Activated T-cell treated with anti-CD3 and anti-CD28 coated beads for 48 hours (primary cell): Measurements from ENCODE around the gene HDAC10.
"Not testable (repeated sequence)": the region's sequence is repeated elsewhere in the genome, so short reads cannot be mapped to it uniquely, and the experiment has no call there.

ENCODE experiments used
- DNase-seq: peaks from one replicate; pipeline ENCODE4 v3.0.0-alpha.2; 2020; ENCODE audit warnings: low read depth

Gene HDAC10

DNA sequence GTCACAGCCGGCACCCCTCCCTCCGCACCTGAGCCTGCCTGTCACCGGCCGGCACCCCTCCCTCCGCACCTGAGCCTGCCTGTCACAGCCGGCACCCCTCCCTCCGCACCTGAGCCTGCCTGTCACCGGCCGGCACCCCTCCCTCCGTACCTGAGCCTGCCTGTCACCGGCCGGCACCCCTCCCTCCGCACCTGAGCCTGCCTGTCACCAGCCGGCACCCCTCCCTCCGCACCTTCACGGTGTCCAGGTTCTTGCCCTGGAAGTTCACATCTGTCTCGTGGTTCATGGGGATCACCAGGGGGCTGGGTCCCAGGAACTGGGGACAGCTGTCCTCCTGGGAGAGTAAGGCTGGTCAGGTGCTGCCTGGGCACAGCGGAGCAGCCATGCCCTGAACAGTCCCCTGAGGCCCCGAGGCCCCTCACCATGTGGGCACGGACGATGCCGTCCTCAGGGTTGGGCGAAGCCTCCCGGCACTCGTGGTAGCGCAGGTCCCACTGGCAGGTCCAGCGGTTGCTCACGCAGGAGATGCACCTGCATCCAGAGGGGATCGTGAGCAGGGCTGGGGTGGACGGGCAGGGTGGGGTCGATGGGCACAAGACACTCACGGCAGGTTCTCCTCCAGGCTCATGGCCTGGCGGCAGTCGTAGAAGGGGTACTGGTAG is 34.6 kb upstream of the HDAC10 start:
- no peak for DNase-seq

DNA sequence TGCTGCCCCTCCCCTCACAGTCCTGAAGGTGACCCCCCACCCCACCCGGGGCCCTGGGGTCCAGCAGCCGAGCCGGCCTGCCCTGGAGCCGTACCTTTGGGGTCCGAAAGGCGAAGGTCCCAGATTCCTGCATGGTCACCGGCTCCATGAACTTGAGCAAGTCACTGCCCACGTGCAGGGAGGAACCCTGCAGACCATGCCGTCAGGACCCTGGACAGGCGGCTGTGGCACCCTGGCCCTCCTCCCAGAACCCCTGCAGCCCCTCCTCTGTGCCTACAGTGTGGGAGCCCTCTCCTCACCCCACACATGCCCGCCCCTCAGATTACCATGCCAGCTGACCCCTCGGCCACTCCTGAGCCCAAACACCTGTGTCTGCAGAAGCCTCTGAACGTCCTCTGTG is 33.4 kb upstream of the HDAC10 start:
- DNase-seq = no peak

DNA sequence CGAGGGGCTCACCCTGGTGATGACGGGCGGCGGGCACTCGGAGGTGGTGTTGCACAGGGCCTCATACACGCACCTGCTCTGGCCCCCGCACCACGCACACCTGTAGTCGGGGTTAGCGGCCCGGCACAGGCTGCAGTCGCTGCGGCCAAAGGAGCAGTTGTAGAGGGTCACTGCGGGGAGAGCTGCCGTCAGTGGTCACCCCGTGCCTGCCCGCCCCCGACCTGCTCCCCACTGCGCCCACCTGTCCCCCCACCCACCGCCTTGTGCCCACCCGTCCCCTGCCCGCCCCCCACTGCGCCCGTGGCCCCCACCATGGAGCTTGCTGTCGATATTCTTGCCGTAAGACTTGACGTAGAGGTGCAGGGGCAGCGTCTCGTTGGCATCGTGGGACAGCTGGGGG is 32.8 kb upstream of the HDAC10 start:
- no peak for DNase-seq

GRCh38 chr22:50282361-50283155 is 31.5 kb upstream of the HDAC10 start:
- DNase-seq = no peak

GRCh38 chr22:50281957-50282356 is 30.9 kb upstream of the HDAC10 start:
- no peak for DNase-seq

DNA sequence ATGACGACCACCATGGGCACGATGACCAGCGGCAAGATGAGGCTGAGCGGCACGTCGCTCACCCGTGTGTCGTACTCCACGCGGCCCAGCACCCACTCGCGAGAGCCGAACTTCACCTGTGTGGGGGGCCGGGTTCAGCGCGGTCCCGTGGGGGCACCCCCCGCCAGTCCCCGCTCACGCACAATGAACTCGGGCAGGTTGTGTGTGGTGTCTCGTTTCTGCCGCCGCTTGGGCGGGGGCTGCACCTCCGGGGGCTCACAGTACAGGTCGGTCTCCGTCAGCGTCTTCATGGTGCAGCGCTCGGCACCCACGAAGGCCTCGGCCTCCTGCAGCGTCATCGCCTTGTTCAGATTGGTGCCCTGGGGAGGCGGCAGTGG is 30.3 kb upstream of the HDAC10 start:
- no peak for DNase-seq

DNA sequence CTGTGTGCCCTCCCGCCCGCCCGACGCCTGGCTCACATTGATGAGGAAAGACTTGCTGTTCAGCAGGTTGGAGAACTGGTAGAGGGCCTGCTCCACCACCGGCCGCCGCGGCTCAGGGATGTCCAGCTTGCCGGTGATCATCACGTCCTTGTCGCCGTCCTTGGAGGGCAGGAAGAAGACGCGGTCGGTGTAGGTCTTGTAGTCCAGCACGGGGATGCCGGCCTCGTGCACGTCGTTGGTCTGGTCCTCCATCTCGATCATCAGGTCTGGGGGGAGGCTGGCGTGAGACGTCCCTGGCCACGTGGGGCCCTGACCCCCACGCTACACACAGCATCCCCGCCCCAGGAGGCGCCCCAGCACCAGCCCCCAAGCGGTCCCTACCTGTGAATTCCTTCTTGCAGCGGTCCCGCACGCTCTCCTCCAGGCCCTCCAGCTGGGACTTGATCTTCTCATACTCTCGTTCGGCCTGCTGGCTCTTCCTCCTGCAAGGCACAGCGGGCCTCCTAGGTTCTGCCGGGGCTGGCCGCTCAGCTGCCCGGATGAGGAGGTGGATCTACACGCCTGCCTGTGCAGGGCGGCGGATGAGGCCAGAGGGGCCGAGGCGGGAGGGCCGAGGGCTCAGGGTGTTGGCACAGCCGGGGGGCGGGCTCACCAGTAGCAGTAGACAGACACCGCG is 29.8 kb upstream of the HDAC10 start:
- no peak for DNase-seq

DNA sequence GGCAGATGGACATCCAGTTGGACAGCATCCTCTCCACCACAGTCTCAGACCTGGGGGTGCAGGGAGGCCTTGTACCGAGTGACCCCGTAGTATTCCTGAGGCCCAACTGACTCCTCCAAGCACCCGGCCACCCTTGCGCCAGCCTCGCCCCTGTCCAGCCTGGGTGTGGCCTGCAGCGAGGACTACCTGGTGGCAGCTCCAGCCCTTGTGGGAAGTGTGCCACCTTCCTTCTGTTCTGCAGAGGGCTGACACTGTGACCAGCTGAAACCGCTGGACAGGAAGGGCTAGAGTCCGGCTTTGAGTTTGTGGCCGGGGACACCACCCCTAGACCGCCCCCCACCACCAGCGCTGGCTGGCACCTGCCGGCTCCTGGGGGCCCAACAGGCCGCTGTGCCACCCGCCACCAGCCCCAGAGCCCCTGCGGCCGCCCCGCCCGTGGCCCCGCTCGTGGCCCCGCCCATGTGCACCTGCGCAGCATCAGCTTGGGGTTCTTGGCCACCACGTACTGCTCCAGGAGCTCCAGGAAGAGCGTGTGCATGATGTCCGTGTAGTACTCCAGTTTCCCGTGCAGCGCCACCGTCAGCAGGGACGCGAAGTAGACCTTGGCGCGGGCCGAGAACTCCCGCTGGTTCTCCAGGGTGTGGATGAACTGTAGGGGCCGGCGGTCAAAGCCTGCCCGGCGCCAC is 29.1 kb upstream of the HDAC10 start:
- DNase-seq = no peak

- no peak for DNase-seq
These were observed 28.0 kb upstream of the HDAC10 start for GRCh38 chr22:50278956-50279619.

GRCh38 chr22:50278461-50278860 is 27.4 kb upstream of the HDAC10 start:
- DNase-seq = no peak

- no peak for DNase-seq
These were observed 26.7 kb upstream of the HDAC10 start for GRCh38 chr22:50277761-50278160.

DNA sequence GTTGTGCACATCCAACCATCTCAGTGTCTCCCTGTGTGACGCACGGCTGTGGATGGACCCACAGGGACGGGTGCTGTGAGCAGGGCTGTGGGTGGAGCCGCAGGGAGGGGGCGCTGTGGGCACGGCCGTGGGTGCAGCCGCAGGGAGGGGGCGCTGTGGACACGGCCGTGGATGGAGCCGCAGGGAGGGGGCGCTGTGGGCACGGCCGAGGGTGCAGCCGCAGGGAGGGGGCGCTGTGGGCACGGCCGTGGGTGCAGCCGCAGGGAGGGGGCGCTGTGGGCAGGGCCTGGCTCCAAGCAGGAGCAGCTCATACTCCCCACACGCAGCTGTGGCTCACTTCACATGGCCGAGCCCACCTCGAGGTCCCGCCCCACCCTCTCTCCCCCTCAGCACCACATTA is 25.1 kb upstream of the HDAC10 start:
- peak; percentile 58 for DNase-seq

- no peak for DNase-seq
These were observed 24.4 kb upstream of the HDAC10 start for GRCh38 chr22:50275181-50276055.

- DNase-seq = no peak
These were observed 23.7 kb upstream of the HDAC10 start for GRCh38 chr22:50274771-50275170.

- peak; percentile 39 for DNase-seq
These were observed 23.2 kb upstream of the HDAC10 start for GRCh38 chr22:50274311-50274710.

GRCh38 chr22:50273781-50274180 is 22.7 kb upstream of the HDAC10 start:
- DNase-seq = not testable (repeated sequence)

- not testable (repeated sequence) for DNase-seq
These were observed 22.3 kb upstream of the HDAC10 start for GRCh38 chr22:50273352-50273751.

GRCh38 chr22:50272044-50272802 is 21.2 kb upstream of the HDAC10 start:
- DNase-seq = no peak

DNA sequence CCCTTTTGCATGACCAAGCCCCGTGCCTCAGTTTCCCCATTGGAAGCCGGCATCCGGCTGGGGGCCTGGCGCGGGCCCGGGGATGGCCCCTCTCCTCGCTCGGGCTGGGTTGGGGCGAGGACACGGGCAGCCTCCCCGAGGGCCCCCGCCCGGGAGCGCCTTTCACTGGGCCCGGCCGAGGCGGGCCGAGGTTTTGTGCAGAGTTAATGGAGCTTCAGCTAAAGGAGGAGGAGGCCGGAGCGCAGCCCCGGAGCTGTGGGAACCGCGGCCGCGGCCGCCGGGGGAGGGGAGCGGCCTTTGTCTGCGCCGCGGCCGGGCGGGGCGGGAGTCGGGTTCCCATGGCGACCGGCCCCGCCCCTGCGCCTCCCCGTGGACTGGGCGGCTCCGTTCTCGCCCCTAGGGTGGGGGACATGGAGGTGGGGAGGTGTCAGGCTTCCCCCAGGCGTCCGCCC is 20.5 kb upstream of the HDAC10 start:
- peak; percentile 56 for DNase-seq
